Inflammatory macrophage treated with lipopolysaccharide for 1 hour (primary cell): ENCODE data around the gene SFRP5.

Source experiments
- DNase-seq, 2 donors: peaks; one replicate each; pipeline ENCODE4 v3.0.0-alpha.2; 2020 to 2022

SFRP5 gene

GRCh38 chr10:97771913-97772823, at the start of gene SFRP5:
TSS of gene SFRP5 (minus strand) at chr10:97771999. CDS start at chr10:97771833, 166 bp downstream.
- no peak for DNase-seq

DNA sequence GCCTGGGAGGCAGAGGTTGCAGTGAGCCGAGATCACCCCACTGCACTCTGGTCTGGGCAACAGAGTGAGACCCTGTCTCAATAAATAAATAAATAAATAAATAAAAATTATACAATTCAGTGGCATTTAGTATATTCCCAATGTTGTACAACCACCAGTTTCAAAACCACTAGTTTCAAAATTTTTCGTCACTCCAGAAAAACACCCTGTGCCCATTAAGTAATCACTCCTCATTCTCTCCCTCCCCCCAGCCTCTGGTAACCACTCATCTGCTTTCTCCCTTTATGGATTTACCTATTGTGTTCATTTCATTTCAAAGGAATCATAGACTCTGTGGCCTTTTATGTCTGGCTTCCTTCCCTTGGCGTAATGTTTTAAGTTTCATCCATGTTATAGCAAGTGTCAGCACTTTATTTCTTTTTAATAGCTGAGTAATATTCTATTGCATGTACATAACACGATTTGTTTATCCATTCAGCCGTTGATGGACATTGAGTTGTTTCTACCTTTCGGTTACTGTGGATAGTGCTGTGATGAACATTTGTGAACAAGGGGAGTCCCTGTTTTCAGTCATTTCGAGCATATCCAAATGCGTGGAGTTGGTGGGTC, 48.4 kb upstream of the SFRP5 start:
- DNase-seq: peak; percentile 42 to 62

DNA sequence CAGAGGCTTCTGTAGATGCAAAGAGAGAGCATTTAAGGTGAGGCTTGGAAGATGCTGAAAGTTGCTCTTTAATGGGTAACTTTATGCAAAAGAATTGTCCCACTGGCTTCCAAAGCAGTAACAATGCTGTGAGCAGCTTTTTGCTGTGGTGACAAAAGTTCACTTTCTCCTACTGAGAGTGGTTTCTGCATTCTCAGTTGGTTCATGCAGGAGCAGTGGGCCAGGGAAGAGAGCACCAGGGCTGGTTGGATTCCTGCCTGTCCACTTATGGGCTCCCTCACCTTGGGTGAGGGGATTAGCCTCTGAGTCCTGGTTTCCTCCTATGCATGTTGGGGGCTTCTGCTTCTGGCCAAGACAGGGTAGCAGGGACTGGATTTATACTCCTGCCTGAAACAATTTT, 46.8 kb upstream of the SFRP5 start:
- no peak for DNase-seq

GRCh38 chr10:97816609-97817008, 44.8 kb upstream of the SFRP5 start:
- DNase-seq: no peak

GRCh38 chr10:97814996-97815395, 43.2 kb upstream of the SFRP5 start:
- no peak for DNase-seq

DNA sequence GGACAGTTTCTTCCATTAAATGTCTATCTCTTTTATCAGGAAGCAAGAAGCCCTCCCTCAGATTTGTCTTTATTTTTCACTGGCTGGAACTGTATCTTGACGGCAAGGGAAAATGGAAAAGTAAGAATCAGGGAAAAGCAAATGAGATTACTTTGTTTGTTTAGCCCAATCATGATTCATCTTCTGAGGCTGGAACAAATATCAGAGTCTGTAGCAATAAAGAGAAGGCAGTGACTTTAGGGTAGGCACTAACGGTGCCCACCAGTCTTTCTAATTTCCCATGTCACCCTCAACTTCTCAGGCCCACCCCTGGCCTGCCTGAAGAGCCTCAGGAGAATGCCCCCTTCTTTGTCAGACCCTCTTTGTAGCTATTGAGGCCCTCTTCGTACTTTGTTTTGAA, 41.5 kb upstream of the SFRP5 start:
- no peak for DNase-seq

DNA sequence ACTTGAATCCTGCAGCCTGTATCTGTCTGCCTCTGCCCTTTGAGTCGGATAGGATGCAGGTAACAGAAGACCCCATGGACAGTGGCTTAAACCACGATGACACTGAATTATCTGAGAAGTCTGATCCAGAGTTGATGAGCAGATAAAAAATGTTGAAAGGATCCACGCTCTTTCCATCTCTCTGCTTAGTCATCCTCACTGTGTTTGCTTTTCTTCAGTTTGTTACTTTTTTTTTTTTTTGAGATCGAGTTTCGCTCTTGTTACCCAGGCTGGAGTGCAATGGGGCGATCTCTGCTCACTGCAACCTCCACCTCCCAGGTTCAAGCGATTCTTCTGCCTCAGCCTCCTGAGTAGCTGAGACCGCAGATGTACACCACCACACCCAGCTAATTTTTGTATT, 40.9 kb upstream of the SFRP5 start:
- DNase-seq: no peak

GRCh38 chr10:97811958-97812357, 40.2 kb upstream of the SFRP5 start:
- no peak for DNase-seq

- DNase-seq: peak in 1 of 2 donors; percentile 34
Measured at GRCh38 chr10:97810446-97810845, 38.6 kb upstream of the SFRP5 start.

DNA sequence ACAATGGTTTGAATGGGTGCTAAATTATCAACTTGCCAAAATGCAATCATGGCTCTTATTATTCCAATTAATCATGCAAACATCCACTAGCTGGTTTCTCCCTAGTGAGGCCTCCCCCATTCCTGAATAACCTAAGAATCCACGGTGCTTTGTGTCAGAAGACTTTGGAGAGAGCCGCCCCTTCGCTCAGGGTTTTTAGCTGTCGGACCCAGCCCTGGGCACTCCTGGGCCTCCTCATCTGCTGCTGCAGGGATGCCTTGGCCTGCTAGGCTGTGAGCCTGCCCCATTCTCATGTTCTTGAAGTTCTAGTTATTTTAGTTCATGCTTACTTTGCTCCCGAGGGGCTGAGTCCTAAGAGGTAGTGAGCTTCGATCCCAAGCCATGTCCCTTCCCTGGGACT, 34.1 kb upstream of the SFRP5 start:
- DNase-seq: no peak

GRCh38 chr10:97805096-97805884, 33.5 kb upstream of the SFRP5 start:
- no peak for DNase-seq

- no peak for DNase-seq
Measured at GRCh38 chr10:97801422-97801821, 29.6 kb upstream of the SFRP5 start.

DNA sequence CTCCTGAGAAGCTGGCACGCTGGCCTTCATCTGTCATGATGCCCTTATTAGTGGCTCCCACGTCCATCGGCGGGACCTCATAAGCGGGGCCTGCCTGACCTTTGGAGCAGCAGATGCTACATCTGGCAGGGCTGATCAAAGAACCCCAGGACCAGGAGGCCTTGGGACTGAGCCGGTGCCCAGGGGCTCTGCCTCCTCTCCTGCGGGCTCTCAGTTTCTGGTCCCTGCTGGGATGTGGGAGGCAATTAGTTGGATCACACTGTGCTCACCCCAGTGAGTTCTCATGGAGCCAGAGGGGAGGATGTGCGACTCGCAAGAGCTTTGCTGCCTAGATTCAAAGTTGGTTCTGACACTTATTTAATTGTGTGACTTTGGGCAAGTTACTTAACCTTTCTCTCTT, 28.7 kb upstream of the SFRP5 start:
- no peak for DNase-seq

DNA sequence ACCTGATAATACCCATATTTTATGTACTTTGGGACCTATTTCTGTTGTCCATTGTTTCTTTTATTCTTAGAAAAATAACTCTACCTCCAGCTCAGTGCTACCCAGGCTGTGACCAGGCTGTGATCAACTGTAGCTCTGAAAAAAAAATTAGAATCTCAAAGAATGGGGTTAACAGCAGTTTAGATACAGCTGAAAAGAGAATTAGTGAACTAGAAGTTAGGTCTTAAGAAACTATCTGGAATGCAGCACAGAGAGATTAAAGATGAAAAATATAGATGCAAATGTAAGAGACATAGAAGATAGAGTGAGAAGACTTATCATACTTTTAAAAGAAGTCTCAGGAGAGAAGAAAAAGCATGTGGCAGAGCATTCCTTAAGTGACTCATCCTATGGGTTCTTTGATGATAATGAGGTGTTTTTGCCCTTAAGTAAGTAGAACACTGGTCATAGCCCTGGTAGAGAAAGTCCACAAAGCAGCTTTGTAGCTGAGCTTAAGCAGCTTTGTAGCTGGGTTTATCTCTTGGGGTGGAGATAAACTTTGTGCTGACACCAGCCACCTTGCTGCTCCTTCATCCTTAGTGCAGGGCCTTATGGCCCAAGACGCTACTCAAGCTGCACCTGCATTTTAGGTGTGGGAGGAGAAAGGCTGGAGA, 27.3 kb upstream of the SFRP5 start:
- no peak for DNase-seq

- DNase-seq: peak; percentile 16 to 18
Measured at GRCh38 chr10:97796651-97797050, 24.9 kb upstream of the SFRP5 start.

DNA sequence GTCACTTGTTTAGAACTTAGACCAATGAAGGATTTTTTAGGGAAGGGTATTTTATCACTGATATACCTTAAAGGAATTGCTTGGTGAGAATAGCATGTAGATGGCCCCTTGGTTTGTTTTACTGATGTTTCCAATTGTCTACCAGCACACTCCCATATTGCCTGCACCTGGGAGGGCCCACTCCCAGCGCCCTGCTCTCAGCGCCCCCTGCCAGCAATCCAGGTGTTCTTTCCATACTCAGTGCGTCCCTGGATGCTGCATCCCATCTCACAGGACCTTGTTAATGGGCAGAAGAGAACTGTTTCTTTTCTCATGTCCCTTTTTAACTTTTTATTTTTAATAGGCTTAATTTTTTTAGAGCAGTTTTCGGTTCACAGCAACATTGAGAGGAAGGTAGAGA, 24.1 kb upstream of the SFRP5 start:
- DNase-seq: no peak

DNA sequence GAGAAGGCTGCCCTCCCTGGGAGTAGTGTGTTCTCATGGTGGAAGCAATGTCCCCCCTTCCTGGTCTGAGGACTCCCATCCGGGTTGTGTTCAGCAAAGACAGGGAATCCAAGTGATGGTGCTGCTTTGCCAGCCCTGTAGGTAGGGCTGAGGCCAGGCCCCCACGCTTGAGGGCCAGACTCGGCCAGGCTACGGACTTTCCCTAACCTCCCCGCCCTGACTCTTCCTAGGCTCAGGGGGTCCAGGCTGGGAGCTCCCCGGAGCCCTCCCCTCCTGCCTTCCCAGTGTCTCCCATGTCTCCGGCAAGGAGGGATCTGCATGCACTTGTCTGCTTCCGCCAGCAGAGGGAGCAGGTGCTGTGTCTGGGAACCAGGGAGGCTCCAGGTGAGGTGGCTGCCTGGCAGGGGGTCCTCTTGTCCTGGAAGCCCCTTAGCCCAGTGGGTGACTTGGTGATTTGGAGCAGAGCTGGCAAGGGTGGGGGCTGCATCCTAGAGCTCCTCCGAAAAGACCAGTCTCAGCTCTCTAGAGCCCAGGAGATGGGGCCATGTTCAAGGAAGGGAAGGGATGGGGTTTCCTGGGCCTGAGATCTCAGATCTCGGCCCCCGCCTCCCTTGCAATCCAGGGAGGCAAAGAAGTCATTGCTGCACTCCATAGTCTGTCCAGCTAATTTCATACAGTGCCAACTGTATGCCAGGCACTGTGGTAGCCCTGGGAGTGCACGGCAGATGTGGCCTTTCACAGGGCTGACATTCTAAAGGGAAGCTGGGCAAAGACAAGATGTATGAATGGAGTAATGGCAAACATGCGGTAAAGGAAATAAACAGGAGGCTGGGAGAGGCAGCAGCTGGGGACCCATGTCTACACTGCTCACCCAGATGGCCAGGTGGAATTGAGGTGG, 20.3 kb upstream of the SFRP5 start:
- DNase-seq: peak; percentile 31 to 82

GRCh38 chr10:97789770-97790397, 18.1 kb upstream of the SFRP5 start:
- DNase-seq: no peak

- no peak for DNase-seq
Measured at GRCh38 chr10:97788552-97789442, 17.0 kb upstream of the SFRP5 start.

DNA sequence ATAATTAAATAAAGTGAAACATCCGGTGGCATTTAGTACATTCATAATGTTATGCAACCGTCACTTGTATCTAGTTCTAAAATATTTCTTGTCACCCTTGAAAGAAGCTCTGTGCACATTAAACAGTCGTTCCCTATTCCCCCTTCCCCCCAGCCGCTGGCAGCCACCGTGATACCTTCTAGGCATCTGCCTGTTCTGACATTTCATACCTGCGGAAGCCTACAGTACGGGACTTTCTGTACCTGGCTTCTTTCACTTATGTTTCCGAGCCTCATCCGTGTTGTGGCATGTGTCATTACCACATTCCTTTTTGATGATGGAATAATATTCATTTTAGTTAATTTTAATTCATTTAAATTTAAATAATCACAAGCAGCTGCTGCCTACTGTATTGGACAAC, 13.9 kb upstream of the SFRP5 start:
- no peak for DNase-seq
